Naive thymus-derived CD4-positive, alpha-beta T cell (primary cell): ENCODE data around the gene RNF150. TPM values are rescaled to one million over a fixed set of nuclear protein-coding genes. Genes with fewer than 3 reads are reported as not detected.
A peak's percentile ranks its signal among the peaks of the same experiment; 100 is the strongest.

Experiments
- ATAC-seq: fragments of 150-1000 bp; cut with Tn5 transposase; 2 replicates; pipeline ENCODE4 v1.10.0; 2021; ENCODE audit warnings: mild to moderate bottlenecking, moderate library complexity
- CTCF ChIA-PET: fragments of 350-600 bp; sonication (Branson Sonifier 250); formaldehyde crosslinking; loops from one replicate; lab custom pipeline; 2021; ENCODE audit warnings: antibody characterized with exemption; lab: Charles Lee
- POLR2A ChIA-PET: fragments of 350-600 bp; sonication (Branson Sonifier 250); formaldehyde crosslinking; loops from one replicate; lab custom pipeline; 2021; ENCODE audit warnings: antibody characterized with exemption, inconsistent platforms; lab: Charles Lee
- DNase-seq, 9 donors: peaks; one replicate each; pipeline versions ENCODE4 v3.0.0 to v3.0.0-alpha.2; 2020 to 2022; ENCODE audit warnings: mixed read lengths in 1 of 9
- H3K27ac ChIP-seq: one replicate; pipeline ENCODE4 v1.7.0; 2013; ENCODE audit warnings: mild to moderate bottlenecking, low read depth, low read length, moderate library complexity
- H3K27me3 ChIP-seq, 2 donors: one replicate each; pipeline ENCODE4 v1.7.0; 2013; ENCODE audit warnings: low read length in 2 of 2, mild to moderate bottlenecking in 2 of 2, moderate library complexity in 2 of 2; ENCODE audit not compliant: control insufficient read depth in 2 of 2, insufficient read depth in 2 of 2
- H3K36me3 ChIP-seq, 3 experiments: 1 replicate in 2 of 3; 2 replicates in 1 of 3; pipeline ENCODE4 v1.7.0; 2013; ENCODE audit warnings: low read length in 3 of 3, mild to moderate bottlenecking in 3 of 3, moderate library complexity in 1 of 3; ENCODE audit not compliant: insufficient read depth in 3 of 3, control insufficient read depth in 2 of 3
- H3K4me1 ChIP-seq, 2 donors: one replicate each; pipeline ENCODE4 v1.7.0; 2013; ENCODE audit warnings: low read length in 2 of 2, mild to moderate bottlenecking in 2 of 2, moderate library complexity in 1 of 2; ENCODE audit not compliant: control insufficient read depth in 2 of 2, insufficient read depth in 2 of 2
- H3K4me3 ChIP-seq: 2 replicates; pipeline ENCODE4 v1.7.0; 2013; ENCODE audit warnings: mild to moderate bottlenecking, low read length
- H3K9me3 ChIP-seq, 3 experiments: 1 replicate in 2 of 3; 2 replicates in 1 of 3; pipeline ENCODE4 v1.7.0; 2013; ENCODE audit warnings: low read length in 3 of 3; ENCODE audit not compliant: control insufficient read depth in 2 of 3
- H3K27ac Mint-ChIP-seq, 9 donors: one replicate each; pipeline ENCODE4 v1.8.0; 2020 to 2022; ENCODE audit warnings: mixed read lengths in 9 of 9, mild to moderate bottlenecking in 8 of 9, moderate library complexity in 5 of 9, inconsistent platforms in 2 of 9
- H3K27me3 Mint-ChIP-seq, 5 donors: one replicate each; pipeline ENCODE4 v1.8.0; 2021 to 2022; ENCODE audit warnings: mixed read lengths in 5 of 5, mild to moderate bottlenecking in 1 of 5
- H3K36me3 Mint-ChIP-seq, 5 donors: one replicate each; pipeline ENCODE4 v1.8.0; 2020 to 2022; ENCODE audit warnings: mixed read lengths in 5 of 5, mild to moderate bottlenecking in 3 of 5, inconsistent platforms in 1 of 5
- H3K4me1 Mint-ChIP-seq, 7 donors: one replicate each; pipeline ENCODE4 v1.8.0; 2020 to 2022; ENCODE audit warnings: mixed read lengths in 7 of 7, mild to moderate bottlenecking in 3 of 7, inconsistent platforms in 1 of 7
- H3K4me3 Mint-ChIP-seq, 10 donors: one replicate each; pipeline ENCODE4 v1.8.0; 2020 to 2022; ENCODE audit warnings: mild to moderate bottlenecking in 10 of 10, mixed read lengths in 10 of 10, moderate library complexity in 6 of 10, inconsistent platforms in 2 of 10
- H3K9me3 Mint-ChIP-seq, 11 donors: one replicate each; pipeline ENCODE4 v1.8.0; 2020 to 2022; ENCODE audit warnings: mixed read lengths in 11 of 11, mild to moderate bottlenecking in 4 of 11, inconsistent platforms in 1 of 11, moderate library complexity in 1 of 11
- intact Hi-C, 2 donors: fragments of 100-400 bp; cut with micrococcal nuclease; formaldehyde crosslinking; loops; one replicate each; pipeline ENCODE4 v1.15.1; 2023
- polyA plus RNA-seq, 2 donors: library from polyadenylated mRNA; unstranded; fragments of 300-500 nt; fragmentation: Illumina TruSeq; gene quantifications; one replicate each; pipeline ENCODE4 v1.2.3, GENCODE V29; 2021
- total RNA-seq, 6 experiments: library from RNA in 5 of 6; stranded (reverse) in 5 of 6; gene quantifications; 1 replicate in 5 of 6; 2 replicates in 1 of 6; pipeline ENCODE4 v1.2.3 and lab custom pipeline; 2021 to 2026

The RNF150 gene
- total and polyA plus RNA-seq, 7 experiments from 2014 or later = 0.02 TPM; not detected in 6

- H3K9me3 ChIP-seq = no peaks in the 10 kb centered on the region
- ChIA-PET CTCF (no interaction called here), POLR2A (no interaction called here)
- Mint-ChIP-seq H3K27me3 (peaks cover 3 to 25% (median 15%) of the 10 kb centered on the region in 5 donors), H3K4me3 (no peak overlapping the region), H3K4me1 (peaks cover 0 to 2% (median 0%) of the 10 kb centered on the region in 7 donors), H3K27ac (no peak overlapping the region), H3K36me3 (no peaks in the 10 kb centered on the region), H3K9me3 (peaks cover 0 to 3% (median 0%) of the 10 kb centered on the region in 11 donors)
- H3K27ac ChIP-seq = no peak overlapping the region
- no peaks in the 10 kb centered on the region for H3K4me1 ChIP-seq
- H3K4me3 ChIP-seq = no peak overlapping the region
- no peaks in the 10 kb centered on the region for H3K36me3 ChIP-seq
- H3K27me3 ChIP-seq = no peaks in the 10 kb centered on the region
- no peak for DNase-seq
- intact Hi-C loops = no loop called here
- no peak for ATAC-seq
These were observed 229.5 kb downstream of the RNF150 start for GRCh38 chr4:140903522-140904475.

GRCh38 chr4:140901736-140902336, 231.4 kb downstream of the RNF150 start:
- Mint-ChIP-seq H3K27ac (no peak overlapping the region), H3K4me3 (no peak overlapping the region), H3K27me3 (peaks cover 0 to 25% (median 11%) of the 10 kb centered on the region in 5 donors), H3K9me3 (peaks cover 0 to 2% (median 0%) of the 10 kb centered on the region in 11 donors), H3K36me3 (no peaks in the 10 kb centered on the region), H3K4me1 (peaks cover 0 to 2% (median 0%) of the 10 kb centered on the region in 7 donors)
- no peaks in the 10 kb centered on the region for H3K36me3 ChIP-seq
- POLR2A ChIA-PET = no interaction called here
- DNase-seq (no peak), ATAC-seq (no peak)
- intact Hi-C loops = no loop called here
- CTCF ChIA-PET = no interaction called here
- H3K9me3 ChIP-seq = no peaks in the 10 kb centered on the region
- no peaks in the 10 kb centered on the region for H3K4me1 ChIP-seq
- no peaks in the 10 kb centered on the region for H3K27me3 ChIP-seq
- H3K4me3 ChIP-seq = no peak overlapping the region
- H3K27ac ChIP-seq = no peak overlapping the region

GRCh38 chr4:140893939-140894338, 239.3 kb downstream of the RNF150 start:
- Mint-ChIP-seq H3K4me3 (no peak overlapping the region), H3K27ac (no peak overlapping the region), H3K36me3 (no peaks in the 10 kb centered on the region), H3K27me3 (peaks cover 5 to 17% (median 7%) of the 10 kb centered on the region in 5 donors), H3K9me3 (peaks cover 0 to 1% (median 0%) of the 10 kb centered on the region in 11 donors), H3K4me1 (no peaks in the 10 kb centered on the region)
- intact Hi-C loops = no loop called here
- Histone ChIP-seq H3K27ac (no peak overlapping the region), H3K9me3 (no peaks in the 10 kb centered on the region), H3K36me3 (no peaks in the 10 kb centered on the region), H3K4me3 (no peak overlapping the region), H3K4me1 (no peaks in the 10 kb centered on the region), H3K27me3 (no peaks in the 10 kb centered on the region)
- DNase-seq (no peak), ATAC-seq (no peak)
- ChIA-PET POLR2A (no interaction called here), CTCF (no interaction called here)

GRCh38 chr4:140888054-140888453, 245.2 kb downstream of the RNF150 start:
- peaks cover 0 to 3% (median 0%) of the 10 kb centered on the region in 7 donors for H3K4me1 Mint-ChIP-seq
- ChIA-PET POLR2A (no interaction called here), CTCF (no interaction called here)
- H3K27ac ChIP-seq = no peak overlapping the region
- no peaks in the 10 kb centered on the region for H3K9me3 ChIP-seq
- DNase-seq (no peak), ATAC-seq (no peak)
- no peak overlapping the region for H3K4me3 Mint-ChIP-seq
- peaks cover 0 to 18% (median 12%) of the 10 kb centered on the region in 11 donors for H3K9me3 Mint-ChIP-seq
- H3K27ac Mint-ChIP-seq = no peak overlapping the region
- H3K4me1 ChIP-seq = no peaks in the 10 kb centered on the region
- H3K36me3 Mint-ChIP-seq = no peaks in the 10 kb centered on the region
- intact Hi-C loops = no loop called here
- peaks cover under 1 to 19% (median 18%) of the 10 kb centered on the region in 5 donors for H3K27me3 Mint-ChIP-seq
- H3K36me3 ChIP-seq = no peaks in the 10 kb centered on the region
- H3K27me3 ChIP-seq = no peaks in the 10 kb centered on the region
- H3K4me3 ChIP-seq = no peak overlapping the region

GRCh38 chr4:140887467-140887866, 245.8 kb downstream of the RNF150 start:
- no peak overlapping the region for H3K4me3 Mint-ChIP-seq

GRCh38 chr4:140884431-140885058, 248.7 kb downstream of the RNF150 start:
- H3K27ac ChIP-seq = no peak overlapping the region
- CTCF ChIA-PET = interaction anchor here (0.7 kb wide), 1 partner anchor 520 kb away, joined by 3 read pairs; no protein-coding TSS in a partner anchor
- POLR2A ChIA-PET = no interaction called here
- intact Hi-C loops = loop anchor here in 1 of 2 donors (1.0 kb wide), 1 partner anchor 23 kb away; no protein-coding TSS in a partner anchor
- peak; percentile 66 for ATAC-seq
- no peaks in the 10 kb centered on the region for H3K4me1 ChIP-seq
- no peaks in the 10 kb centered on the region for H3K36me3 ChIP-seq
- no peaks in the 10 kb centered on the region for H3K27me3 ChIP-seq
- Mint-ChIP-seq H3K9me3 (peaks cover 0 to 45% (median 16%) of the 10 kb centered on the region in 11 donors), H3K27me3 (peaks cover 0 to 15% (median 8%) of the 10 kb centered on the region in 5 donors), H3K27ac (no peak overlapping the region), H3K36me3 (no peaks in the 10 kb centered on the region), H3K4me3 (no peak overlapping the region), H3K4me1 (peaks cover 0 to 3% (median 0%) of the 10 kb centered on the region in 7 donors)
- peak in 2 of 9 donors; percentile 1 to 22 for DNase-seq
- no peak overlapping the region for H3K4me3 ChIP-seq
- H3K9me3 ChIP-seq = no peaks in the 10 kb centered on the region

More at GRCh38 chr4:140887467-140887866, 245.8 kb downstream of the RNF150 start:
- Histone ChIP-seq H3K27me3 (no peaks in the 10 kb centered on the region), H3K9me3 (no peaks in the 10 kb centered on the region), H3K36me3 (no peaks in the 10 kb centered on the region), H3K4me1 (no peaks in the 10 kb centered on the region), H3K27ac (no peak overlapping the region), H3K4me3 (no peak overlapping the region)
- DNase-seq (no peak), ATAC-seq (no peak)
- intact Hi-C loops = no loop called here
- CTCF ChIA-PET = no interaction called here
- no peak overlapping the region for H3K27ac Mint-ChIP-seq
- peaks cover 0 to 22% (median 16%) of the 10 kb centered on the region in 11 donors for H3K9me3 Mint-ChIP-seq
- POLR2A ChIA-PET = no interaction called here
- H3K36me3 Mint-ChIP-seq = no peaks in the 10 kb centered on the region
- H3K27me3 Mint-ChIP-seq = peaks cover 0 to 19% (median 16%) of the 10 kb centered on the region in 5 donors
- H3K4me1 Mint-ChIP-seq = peaks cover 0 to 3% (median 0%) of the 10 kb centered on the region in 7 donors
